AG08396 (cell line): ENCODE measurements around the gene PSPH.
"Not testable (repeated sequence)": the region's sequence is repeated elsewhere in the genome, so short reads cannot be mapped to it uniquely, and the experiment has no call there.

Source experiments
- DNase-seq: peaks from one replicate; pipeline ENCODE4 v3.0.0; 2012; ENCODE audit warnings: low spot score, mixed read lengths

The PSPH gene

DNA sequence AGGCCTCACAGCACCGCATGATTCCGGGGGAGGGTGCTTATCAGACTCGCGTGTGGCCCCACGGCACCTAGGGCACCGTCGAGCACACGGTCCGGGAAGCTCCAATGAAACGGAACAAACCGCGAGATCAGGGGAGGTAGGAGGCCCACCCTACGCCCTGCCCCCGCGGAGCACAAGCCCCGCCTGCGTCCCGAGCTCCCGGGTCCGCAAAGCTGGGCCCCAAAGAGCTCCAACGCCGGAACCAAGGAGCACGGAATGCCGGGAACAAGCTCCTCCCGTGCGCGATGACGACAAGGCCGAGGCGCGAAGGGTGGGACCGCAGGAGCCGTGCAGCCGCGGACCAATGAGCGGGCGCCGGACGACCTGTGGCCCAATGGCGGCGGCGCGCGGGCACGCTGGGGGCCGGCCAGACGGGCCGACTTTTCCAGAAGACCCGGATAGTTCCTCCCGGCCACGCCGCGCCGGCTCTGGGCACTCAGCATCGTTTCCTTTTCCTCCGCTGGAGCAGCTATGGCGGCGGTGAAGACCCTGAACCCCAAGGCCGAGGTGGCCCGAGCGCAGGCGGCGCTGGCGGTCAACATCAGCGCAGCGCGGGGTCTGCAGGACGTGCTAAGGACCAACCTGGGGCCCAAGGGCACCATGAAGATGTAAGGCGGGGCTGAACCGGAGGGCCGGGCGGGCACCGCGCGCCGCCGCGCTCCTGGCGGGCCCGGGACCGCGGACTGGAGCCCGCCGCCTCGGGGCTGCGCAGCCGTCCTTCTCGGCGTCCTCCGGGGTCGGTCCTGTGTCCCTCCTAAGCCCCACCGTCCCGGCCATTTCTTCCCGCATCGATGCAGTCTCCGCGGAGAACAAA lies at the start of gene PSPH, which contains the start of gene CCT6A:
Gene PSPH (minus strand): TSS at position 106 of the 853 bp plus-strand sequence. CDS start 30,232 bp downstream, outside the sequence.
Gene CCT6A (plus strand): TSS at position 427 of the 853 bp plus-strand sequence. CDS start 84 bp downstream, at position 511.
- peak; percentile 96 for DNase-seq

- no peak for DNase-seq
Observed at GRCh38 chr7:56099653-56100052, 48.4 kb upstream of the PSPH start.

- not testable (repeated sequence) for DNase-seq
Observed at GRCh38 chr7:56098187-56099008, 47.2 kb upstream of the PSPH start.

DNA sequence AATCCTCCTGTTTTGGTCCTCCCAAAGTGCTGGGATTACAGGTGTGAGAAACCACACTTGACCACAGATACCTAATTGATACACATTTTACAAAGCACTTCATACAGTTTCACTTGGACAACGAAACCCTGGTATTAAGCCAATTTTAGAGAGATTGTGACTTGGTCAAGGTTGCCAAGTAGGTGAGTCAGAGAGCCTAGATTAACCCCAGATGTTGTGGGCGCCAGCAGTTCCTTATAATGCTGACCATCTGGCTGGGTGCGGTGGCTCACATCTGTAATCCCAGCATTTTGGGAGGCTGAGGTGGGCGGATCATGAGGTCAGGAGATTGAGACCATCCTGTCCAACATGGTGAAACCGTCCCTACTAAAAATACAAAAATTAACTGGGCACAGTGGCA lies 46.5 kb upstream of the PSPH start:
- DNase-seq = peak; percentile 75

- peak; percentile 89 for DNase-seq
Observed at GRCh38 chr7:56092789-56093531, 41.7 kb upstream of the PSPH start, which contains the start of gene PHKG1. Gene PHKG1, minus strand, starts transcription at chr7:56092952. Its CDS starts 4,011 bp downstream, at chr7:56088941.

GRCh38 chr7:56092388-56092787 lies 41.1 kb upstream of the PSPH start:
- DNase-seq = not testable (repeated sequence)

- no peak for DNase-seq
Observed at GRCh38 chr7:56091591-56091990, 40.3 kb upstream of the PSPH start.

GRCh38 chr7:56087445-56087844 lies 36.2 kb upstream of the PSPH start:
- no peak for DNase-seq

DNA sequence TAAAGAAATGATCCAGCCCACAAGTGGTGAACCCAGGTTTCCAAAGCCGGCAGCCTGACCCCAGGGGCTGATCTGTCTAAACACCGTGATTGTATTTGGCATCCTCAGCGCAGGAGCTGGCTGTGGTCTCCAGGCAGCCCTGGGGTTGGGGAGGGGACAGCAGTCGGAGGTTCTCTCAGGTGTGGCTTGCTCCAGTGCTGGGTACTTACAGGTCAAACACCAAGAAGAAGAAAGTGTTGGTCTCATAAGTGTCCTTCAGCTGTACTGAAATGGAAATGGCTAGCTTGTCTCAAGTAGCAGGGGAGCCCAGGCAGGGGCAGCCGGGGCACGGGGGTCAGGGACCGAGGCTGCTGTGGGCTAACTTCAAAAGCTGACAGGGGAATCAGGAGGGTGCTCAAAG lies 35.5 kb upstream of the PSPH start:
- no peak for DNase-seq

GRCh38 chr7:56083150-56083785 lies 32.0 kb upstream of the PSPH start:
- no peak for DNase-seq

DNA sequence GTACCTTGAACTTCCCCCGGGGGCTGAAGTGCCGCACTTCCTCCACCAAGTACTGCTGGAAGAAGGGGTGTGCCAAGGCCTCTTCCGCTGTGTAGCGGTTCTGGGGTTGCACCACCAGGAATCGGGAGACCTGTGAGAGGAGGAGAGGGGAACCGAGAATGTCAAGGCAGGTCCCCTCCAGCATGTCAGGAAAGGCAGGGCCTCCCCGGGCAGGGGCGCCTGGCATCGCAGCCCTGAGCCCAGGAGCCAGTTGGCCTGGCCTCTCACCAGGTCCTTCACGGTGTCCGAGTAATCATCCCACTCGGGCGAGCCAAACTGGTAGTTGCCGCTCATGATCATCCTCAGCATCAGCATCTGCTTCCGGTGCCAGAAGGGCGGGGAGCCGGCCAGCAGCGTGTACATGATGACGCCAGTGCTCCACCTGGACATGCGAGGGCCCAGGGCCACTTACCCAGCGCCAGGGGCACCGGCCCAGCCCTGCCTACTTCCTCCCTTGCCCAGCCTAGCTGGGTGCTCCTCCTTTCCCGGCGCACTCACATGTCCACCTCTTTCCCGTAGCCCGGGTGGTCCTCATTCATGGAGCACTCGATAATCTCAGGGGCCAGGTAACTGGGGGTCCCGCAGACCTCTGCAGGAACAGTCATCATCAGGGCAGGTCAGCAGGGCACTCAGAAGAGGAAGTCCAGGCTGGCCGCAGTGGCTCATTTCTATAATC lies 30.5 kb upstream of the PSPH start:
- no peak for DNase-seq

DNA sequence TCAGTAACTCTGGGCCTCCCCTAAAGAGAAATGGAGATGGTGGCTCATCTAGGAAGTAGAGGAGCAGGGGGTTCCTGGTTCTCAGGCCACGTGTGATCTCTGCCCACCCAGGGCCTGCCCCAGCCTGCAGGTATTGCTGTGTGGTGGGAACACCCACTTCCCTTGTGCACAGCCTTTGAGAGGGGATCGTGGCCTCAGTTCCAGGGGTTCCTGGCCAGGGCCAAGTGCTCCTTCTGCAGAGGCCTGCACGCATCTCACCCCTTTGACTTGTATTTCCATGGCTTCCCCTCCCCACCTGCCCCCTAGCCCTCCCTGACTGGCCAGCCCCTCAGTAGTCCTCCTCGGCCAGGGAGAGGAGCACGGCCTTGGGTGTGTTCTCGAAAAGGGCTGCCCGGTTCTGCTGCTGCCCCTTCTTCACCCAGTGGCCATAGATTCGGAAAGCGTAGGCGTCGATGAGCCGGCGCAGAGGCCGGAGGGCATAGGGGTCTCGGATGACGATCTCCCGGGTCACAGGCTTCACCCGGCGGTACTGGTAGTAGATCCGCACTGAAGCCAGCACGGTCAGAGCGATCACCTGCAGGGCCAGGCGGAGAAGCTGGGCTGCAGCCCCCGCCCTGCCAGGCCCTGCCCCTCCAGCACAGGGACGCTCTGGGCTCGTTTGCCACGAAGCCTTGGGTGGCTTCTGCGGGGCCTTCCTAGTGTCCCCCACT lies 29.6 kb upstream of the PSPH start:
- DNase-seq = not testable (repeated sequence)

DNA sequence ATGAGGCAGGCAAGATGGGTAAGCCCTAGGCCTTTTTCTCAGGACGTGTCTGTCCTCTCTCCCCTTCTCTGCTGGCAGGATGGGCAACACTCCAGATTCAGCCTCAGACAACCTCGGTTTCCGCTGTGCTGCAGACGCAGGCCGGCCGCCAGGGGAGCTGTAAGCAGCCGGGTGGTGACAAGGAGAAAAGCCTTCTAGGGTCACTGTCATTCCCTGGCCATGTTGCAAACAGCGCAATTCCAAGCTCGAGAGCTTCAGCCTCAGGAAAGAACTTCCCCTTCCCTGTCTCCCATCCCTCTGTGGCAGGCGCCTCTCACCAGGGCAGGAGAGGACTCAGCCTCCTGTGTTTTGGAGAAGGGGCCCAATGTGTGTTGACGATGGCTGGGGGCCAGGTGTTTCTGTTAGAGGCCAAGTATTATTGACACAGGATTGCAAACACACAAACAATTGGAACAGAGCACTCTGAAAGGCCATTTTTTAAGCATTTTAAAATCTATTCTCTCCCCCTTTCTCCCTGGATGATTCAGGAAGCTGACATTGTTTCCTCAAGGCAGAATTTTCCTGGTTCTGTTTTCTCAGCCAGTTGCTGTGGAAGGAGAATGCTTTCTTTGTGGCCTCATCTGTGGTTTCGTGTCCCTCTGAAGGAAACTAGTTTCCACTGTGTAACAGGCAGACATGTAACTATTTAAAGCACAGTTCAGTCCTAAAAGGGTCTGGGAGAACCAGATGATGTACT lies 28.4 kb upstream of the PSPH start:
- peak; percentile 79 for DNase-seq

DNA sequence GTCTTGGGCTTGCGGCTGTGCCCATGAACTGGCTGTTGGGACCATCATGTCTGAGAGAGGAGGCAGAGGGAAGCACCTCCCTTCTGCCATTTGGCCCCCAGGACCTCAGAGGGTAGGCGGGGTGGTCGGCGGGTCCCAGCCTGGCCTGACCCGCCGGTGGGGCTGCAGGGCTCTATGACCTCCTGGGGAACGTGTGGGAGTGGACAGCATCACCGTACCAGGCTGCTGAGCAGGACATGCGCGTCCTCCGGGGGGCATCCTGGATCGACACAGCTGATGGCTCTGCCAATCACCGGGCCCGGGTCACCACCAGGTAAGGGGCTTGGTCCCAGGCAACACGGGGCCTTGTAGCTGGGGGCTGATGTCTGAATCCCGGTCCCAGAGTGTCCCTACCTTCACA lies 27.0 kb upstream of the PSPH start:
- DNase-seq = no peak

DNA sequence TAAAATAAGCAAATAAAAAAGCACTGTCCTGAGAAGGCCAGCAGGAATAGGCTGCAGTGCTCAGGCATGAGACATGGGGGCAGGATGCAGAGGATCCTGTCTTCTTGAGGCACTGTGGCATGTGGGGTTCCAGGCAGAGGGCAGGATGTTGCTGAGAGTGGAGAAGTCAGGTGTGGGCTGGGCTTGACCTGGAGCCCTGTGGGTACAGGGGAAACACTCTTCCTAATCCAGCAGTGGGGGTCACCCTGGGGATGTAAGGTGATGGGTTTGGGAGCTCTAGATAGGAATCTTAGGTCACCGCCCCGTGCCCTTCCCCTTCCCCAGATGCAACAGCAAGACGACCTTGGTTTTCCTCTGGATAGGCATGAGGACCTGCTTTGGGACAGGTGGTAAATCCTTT lies 26.4 kb upstream of the PSPH start:
- DNase-seq = no peak

DNA sequence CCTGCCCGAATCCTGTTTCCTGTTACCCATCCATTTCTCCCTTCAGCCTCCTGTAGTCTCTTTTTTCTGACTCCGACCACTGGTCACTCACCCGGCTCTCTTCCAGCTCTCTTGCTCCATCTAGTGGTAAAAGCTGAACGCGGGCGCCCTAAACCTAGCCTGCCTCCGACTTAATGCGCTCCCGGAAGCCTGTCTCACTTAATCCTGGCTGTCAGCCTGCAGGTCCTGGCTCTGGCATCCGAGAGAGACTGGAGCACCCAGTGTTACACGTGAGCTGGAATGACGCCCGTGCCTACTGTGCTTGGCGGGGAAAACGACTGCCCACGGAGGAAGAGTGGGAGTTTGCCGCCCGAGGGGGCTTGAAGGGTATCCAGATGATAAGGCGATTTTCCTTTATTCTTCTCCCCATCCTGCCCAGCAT lies 23.1 kb upstream of the PSPH start:
- peak; percentile 82 for DNase-seq

DNA sequence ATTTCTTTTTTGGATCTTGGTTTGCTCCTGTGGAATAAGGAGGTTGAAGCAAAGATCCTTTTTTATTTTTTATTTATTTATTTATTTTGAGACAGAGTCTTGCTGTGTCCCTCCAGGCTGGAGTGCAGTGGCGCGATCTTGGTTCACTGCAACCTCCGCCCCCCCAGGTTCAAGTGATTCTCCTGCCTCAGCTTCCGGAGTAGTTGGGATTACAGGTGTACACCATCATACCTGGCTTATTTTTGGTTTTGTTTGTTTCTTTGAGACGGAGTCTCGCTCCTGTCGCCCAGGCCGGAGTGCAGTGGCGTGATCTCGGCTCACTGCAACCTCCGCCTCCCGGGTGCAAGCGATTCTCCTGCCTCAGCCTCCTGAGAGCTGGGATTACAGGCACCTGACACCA lies 15.1 kb upstream of the PSPH start:
- not testable (repeated sequence) for DNase-seq

GRCh38 chr7:56063882-56064625 lies 12.8 kb upstream of the PSPH start, which contains the start of gene SUMF2:
Gene SUMF2, plus strand, starts transcription at chr7:56064286. Its CDS starts 26 bp downstream, at chr7:56064312.
- peak; percentile 99 for DNase-seq

DNA sequence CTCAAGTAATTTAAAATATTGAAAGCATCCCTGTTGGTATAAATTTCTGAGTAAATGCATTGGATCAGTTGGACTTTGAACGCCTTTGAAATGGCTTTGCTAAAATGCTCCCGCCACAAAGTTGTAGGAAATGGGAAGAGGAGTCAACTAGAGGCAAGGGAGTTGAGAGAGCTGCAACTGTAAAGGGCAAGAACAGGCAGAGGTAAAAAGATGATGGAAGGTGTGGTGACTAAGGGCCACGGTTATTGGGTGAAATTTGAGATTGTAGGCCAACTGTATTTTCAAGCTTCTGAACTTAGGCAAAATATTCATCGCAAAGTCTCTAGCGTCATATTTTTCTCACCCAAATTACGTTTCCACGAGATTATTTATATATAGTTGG lies 12.2 kb upstream of the PSPH start:
- no peak for DNase-seq
